Right lobe of liver (tissue), 6 donors: ENCODE data around the gene JUND. TPM values are rescaled to one million over a fixed set of nuclear protein-coding genes. Genes with fewer than 3 reads are reported as not detected.

ENCODE experiments used
- ATAC-seq, 4 donors: fragments of 200-7000 bp; cut with Tn5 transposase; one replicate each; pipeline ENCODE4 v1.9.1; 2020; ENCODE audit warnings: mild to moderate bottlenecking in 4 of 4, moderate library complexity in 4 of 4
- DNase-seq, 3 donors: peaks; one replicate each; pipeline ENCODE4 v3.0.0-alpha.2; 2020
- H3K27ac ChIP-seq, 3 donors: fragments of 200-600 bp; one replicate each; pipeline ENCODE4 v1.8.0; 2022
- H3K27me3 ChIP-seq, 2 donors: fragments of 200-600 bp; one replicate each; pipeline ENCODE4 v1.8.0; 2022
- H3K36me3 ChIP-seq, 4 donors: fragments of 200-600 bp; sonication (generic) in 1 of 4; one replicate each; pipeline versions ENCODE4 v1.5.1 to v1.8.0; 2017 to 2022; ENCODE audit warnings: control low read depth in 1 of 4
- H3K4me1 ChIP-seq, 4 donors: fragments of 200-600 bp; sonication (generic) in 1 of 4; one replicate each; pipeline versions ENCODE4 v1.5.1 to v1.8.0; 2017 to 2022; ENCODE audit warnings: control low read depth in 1 of 4
- H3K4me3 ChIP-seq, 3 donors: fragments of 200-600 bp; one replicate each; pipeline ENCODE4 v1.8.0; 2022
- H3K9me3 ChIP-seq, 4 donors: fragments of 200-600 bp; sonication (generic) in 1 of 4; one replicate each; pipeline versions ENCODE4 v1.5.1 to v1.8.0; 2017 to 2022; ENCODE audit warnings: control low read depth in 1 of 4
- POLR2A ChIP-seq: fragments of 450-650 bp; IDR thresholded peaks from one replicate; pipeline ENCODE4 v1.6.1; 2017; ENCODE audit warnings: antibody characterized with exemption, mild to moderate bottlenecking
- WGBS: methylation state at CpG from one replicate; pipeline ENCODE4 v1.1.6; 2018; ENCODE audit warnings: low coverage, low lambda C conversion rate; ENCODE audit not compliant: insufficient coverage; ENCODE audit errors: missing lambda C conversion rate; 5-methylcytosine and 5-hydroxymethylcytosine counted together
- intact Hi-C, 2 donors: fragments of 100-400 bp; cut with DNase I; formaldehyde crosslinking; loops; one replicate each; pipeline versions ENCODE4 v1.11.2 to v1.14.1; 2022
- total RNA-seq, 6 experiments: library from RNA; depleted of rRNA in 2 of 6; stranded (reverse); fragments of >200 nt in 2 of 6; fragmentation: NEBNext Ultra II Directional in 3 of 6; extraction: Animal tissue kit (Norgen Biotek cat#: 25700) in 3 of 6; gene quantifications; one replicate each; pipeline versions ENCODE4 v1.1.0 to v1.2.4, GENCODE V29; 2016 to 2023
- TF ChIP-seq, protein P1 (sequence below), 4 donors: fragments of 200-600 bp in 3 of 4; fragments of 450-650 bp in 1 of 4; IDR thresholded peaks; one replicate each; pipeline versions ENCODE4 v1.5.1 to v1.8.0; 2016 to 2022; ENCODE audit warnings: antibody characterized with exemption in 4 of 4, mild to moderate bottlenecking in 2 of 4
- donor health status: DM: no; HTN: yes; CAD: no.
- donor health status: DM: no; HTN: no; CAD: no.
- donor health status: DM: no; HTN: no; CAD: no.
- donor health status: DM: no; HTN: yes; CAD: no.
- donor health status: DM: no; HTN: yes; CAD: no.

JUND gene
- total RNA-seq, 6 experiments from 2014 or later: 29.3 to 188 (median 134) TPM

DNA sequence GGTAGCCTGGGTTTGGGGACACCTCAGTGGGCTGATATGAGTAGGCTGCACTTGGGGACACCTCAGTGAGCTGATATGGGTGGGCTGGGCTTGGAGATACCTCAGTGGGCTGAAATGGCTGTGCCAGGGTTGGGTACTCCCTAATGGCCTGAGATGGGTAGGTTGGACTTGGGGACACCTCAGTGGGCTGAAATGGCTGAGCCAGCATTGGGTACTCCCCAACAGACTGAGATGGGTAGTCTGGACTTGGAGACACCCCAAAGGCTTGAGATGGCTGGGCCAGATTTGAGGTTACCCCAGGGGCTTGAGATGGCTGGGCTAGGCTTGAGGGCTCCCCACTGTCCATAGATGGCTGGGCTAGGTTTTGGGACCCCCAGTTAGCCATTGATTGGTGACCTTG, 19.3 kb downstream of the JUND start:
- Histone ChIP-seq H3K27me3 (no peaks in the 10 kb centered on the region), H3K4me1 (no peaks in the 10 kb centered on the region), H3K27ac (no peak overlapping the region), H3K36me3 (peaks cover 0 to 9% (median 0%) of the 10 kb centered on the region in 4 donors), H3K9me3 (no peaks in the 10 kb centered on the region), H3K4me3 (no peak overlapping the region)
- intact Hi-C loops: no loop called here
- ATAC-seq (no peak), DNase-seq (no peak)
- TF ChIP-seq, protein P1, sequence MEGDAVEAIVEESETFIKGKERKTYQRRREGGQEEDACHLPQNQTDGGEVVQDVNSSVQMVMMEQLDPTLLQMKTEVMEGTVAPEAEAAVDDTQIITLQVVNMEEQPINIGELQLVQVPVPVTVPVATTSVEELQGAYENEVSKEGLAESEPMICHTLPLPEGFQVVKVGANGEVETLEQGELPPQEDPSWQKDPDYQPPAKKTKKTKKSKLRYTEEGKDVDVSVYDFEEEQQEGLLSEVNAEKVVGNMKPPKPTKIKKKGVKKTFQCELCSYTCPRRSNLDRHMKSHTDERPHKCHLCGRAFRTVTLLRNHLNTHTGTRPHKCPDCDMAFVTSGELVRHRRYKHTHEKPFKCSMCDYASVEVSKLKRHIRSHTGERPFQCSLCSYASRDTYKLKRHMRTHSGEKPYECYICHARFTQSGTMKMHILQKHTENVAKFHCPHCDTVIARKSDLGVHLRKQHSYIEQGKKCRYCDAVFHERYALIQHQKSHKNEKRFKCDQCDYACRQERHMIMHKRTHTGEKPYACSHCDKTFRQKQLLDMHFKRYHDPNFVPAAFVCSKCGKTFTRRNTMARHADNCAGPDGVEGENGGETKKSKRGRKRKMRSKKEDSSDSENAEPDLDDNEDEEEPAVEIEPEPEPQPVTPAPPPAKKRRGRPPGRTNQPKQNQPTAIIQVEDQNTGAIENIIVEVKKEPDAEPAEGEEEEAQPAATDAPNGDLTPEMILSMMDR (IDR thresholded peaks at IDR 0.05): no peak
- no peak for TF ChIP-seq POLR2A

DNA sequence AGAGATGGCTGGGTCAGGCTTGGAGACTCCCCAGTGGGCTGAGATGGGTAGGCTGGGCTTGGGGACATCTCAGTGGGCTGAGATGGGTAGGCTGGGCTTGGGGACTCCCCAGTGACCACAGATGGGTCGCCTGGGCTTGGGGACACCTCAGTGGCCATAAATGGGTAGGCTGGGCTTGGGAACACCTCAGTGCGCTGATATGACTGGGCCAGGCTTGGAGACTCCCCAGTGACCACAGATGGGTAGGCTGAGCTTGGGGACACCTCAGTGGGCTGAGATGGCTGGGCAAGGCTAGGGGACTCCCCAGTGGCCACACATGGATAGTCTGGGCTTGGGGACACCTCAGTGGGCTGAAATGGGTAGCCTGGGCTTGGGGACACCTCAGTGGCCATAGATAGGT, 19.9 kb downstream of the JUND start:
- ATAC-seq: no peak
- TF ChIP-seq, protein P1 (IDR thresholded peaks at IDR 0.05): no peak
- no peak for TF ChIP-seq POLR2A
- Histone ChIP-seq H3K9me3 (no peaks in the 10 kb centered on the region), H3K4me3 (no peak overlapping the region), H3K27ac (no peak overlapping the region), H3K4me1 (no peaks in the 10 kb centered on the region), H3K27me3 (no peaks in the 10 kb centered on the region), H3K36me3 (peaks cover 0 to 2% (median 0%) of the 10 kb centered on the region in 4 donors)
- no peak for DNase-seq
- intact Hi-C loops: no loop called here
- WGBS: no CpG with 5 or more reads among the region's 2 CpGs

DNA sequence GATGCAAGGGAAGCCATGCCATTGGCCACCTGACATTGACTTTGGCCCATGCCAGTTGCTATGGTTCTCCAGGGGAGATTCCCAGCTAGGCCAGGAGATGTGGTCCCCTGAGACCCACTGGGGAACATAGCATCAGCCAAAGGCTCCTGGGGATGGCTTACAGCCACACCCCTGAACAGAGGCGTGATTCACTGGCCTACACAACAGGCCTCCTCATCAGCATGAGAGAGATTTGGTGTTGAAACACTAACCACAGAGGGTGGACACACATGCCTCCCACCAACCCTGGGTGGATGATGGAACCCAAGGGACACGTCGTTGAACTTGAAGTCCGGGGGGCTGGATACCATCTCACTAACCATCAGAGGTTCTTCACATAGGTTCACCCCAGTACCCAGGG, 21.5 kb downstream of the JUND start:
- no peaks in the 10 kb centered on the region for H3K9me3 ChIP-seq
- no peak overlapping the region for H3K4me3 ChIP-seq
- H3K27me3 ChIP-seq: no peaks in the 10 kb centered on the region
- TF ChIP-seq POLR2A: no peak
- TF ChIP-seq, protein P1 (IDR thresholded peaks at IDR 0.05): no peak
- no peak for DNase-seq
- ATAC-seq: no peak
- no peaks in the 10 kb centered on the region for H3K4me1 ChIP-seq
- H3K36me3 ChIP-seq: no peaks in the 10 kb centered on the region
- no CpG with 5 or more reads among the region's 4 CpGs for WGBS
- H3K27ac ChIP-seq: no peak overlapping the region
- intact Hi-C loops: no loop called here

DNA sequence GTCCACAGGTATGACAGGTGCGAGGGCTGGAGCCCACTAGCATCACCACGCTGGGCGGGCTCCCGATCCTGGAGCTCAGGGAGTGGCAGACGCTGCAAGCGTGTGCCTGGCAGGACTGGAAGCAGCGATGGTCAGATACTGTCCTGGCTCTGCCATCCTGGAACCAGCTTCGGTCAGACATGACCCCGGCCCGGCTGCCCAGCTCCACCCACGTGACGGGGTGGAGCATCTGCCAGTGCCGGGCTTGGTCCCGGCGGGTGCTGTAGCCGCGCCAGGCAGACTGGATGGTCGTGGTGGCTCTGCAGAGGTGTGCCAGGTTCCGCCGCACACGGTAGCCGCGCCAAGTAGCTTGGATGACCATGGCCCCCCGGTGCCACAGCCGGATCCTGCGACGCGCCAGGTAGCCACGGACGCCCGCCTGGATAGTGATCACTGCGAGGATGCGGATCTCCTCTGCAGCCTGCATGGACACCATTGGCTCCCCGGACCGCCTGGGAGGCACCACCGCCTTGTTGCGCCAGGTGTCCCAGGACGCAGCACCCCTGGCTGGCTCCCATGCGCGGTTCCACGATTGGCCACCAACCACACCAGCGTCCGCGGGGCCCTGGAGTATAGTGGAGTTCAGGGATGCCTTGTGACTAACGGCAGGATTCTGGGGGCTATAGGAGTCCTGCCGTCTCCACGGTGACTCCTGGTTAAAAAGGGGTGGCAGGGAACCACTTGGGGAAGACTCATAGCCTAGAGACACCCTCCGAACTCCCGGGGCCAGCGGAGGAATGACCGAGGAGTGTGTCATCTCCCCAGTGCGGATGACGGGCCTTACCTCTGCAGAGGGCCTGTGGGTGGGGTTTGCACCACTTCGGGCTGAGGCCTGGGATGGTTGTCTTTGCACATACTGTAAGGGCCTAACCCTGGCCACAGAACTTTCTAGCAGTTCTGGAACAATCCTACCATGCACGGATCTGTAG, 23.6 kb downstream of the JUND start:
- DNase-seq: no peak
- no peaks in the 10 kb centered on the region for H3K36me3 ChIP-seq
- TF ChIP-seq, protein P1 (IDR thresholded peaks at IDR 0.05): no peak
- TF ChIP-seq POLR2A: no peak
- no peak overlapping the region for H3K4me3 ChIP-seq
- H3K27me3 ChIP-seq: no peaks in the 10 kb centered on the region
- intact Hi-C loops: no loop called here
- ATAC-seq: peak in 1 of 4 donors; percentile 9
- H3K4me1 ChIP-seq: no peaks in the 10 kb centered on the region
- H3K27ac ChIP-seq: no peak overlapping the region
- no peaks in the 10 kb centered on the region for H3K9me3 ChIP-seq
- no CpG with 5 or more reads among the region's 55 CpGs for WGBS
